ENCODE measurements around the gene SFXN2.

The SFXN2 gene

DNA sequence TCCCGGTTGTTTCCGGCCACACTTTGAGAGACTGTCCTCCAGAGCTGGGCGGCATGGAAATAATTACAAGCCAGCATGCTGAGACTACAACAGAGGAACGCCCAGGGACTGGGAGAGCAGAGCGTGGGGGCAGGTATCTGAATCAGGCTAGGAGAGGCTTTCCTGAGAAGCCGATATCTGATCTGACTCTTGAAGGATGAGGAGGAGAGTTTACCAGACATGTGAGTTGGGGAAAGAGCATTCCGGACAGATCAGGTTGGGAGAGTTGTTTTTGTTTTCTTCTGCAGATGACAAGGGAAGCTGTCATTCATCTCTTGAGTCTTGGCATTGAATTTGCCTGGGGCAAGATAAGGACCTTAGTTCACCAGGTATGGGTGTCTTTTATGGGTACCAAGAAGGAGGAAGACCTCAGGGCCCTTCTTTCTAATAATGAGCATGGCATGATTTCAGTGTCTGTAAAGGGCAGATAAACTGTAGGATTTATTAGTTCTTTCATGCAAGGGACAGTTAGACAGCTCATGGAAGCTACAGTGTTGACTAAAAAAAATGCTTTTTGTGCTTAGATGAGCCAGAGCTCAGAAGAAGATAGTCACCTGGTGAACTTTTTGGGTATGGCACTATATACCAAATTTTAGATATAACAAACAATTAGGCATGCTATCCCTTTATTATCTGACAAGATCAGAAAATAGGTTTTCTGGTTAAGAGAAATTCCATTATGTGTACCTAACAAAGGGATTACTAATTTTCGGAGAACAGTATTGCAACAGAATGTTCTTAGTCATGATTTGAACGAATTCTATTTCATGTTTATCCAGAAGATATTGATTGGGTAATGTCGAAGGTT is 65.5 kb downstream of the SFXN2 start:
- DNase-seq, result no peak

DNA sequence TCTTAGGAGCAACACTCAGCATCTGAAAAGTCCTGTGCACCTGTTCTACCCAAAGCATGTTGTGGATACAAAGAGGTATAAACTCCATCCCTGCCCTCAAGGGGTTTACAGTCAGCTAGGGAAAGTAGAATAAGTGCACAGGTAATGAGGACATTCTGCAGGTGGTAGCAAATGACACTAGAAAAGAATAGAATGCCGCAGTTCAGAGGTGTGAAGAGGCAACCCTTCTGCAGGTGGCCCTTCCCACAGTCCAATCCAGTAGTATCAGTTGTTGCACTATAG is 66.0 kb downstream of the SFXN2 start:
- no peak for DNase-seq

DNA sequence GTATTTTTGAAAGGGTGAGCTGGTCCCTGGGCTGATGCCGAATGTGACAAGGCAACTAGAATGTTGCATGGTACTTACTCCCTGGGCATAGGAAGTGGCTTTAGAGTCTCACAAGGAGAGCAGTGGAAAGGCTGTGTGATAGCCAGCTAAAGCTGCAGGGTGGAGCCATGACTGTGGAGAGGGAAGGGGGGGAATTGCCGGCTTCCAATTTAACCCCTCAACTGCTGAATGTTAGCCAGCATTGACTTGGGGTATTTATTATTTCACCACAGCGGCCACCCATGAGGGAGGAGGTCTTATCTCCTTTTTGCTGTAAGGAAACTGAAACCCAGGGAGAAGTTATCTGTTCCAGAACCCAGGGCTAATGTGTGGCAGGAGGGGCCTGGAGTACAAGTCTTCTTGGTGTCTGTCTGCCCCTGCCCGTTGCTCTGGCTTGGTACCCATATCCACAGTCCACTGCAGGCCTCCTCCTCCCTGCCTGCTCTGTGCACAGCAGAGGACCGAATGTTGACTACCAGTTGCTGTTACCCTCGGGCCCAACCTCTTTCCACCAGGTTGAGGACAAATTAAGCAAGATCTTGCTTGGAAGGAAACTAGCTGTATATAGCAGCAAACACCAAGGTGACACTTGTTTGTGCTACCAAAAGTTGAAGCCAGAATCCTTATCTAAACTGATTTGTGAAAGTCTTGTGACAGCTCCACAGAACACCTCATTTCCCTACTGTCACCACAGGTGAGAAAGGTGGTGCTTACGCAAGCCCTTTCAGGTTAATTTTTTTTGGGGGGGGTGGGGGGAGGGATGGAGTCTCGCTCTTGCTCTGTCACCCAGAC is 66.9 kb downstream of the SFXN2 start:
- DNase-seq, result no peak

DNA sequence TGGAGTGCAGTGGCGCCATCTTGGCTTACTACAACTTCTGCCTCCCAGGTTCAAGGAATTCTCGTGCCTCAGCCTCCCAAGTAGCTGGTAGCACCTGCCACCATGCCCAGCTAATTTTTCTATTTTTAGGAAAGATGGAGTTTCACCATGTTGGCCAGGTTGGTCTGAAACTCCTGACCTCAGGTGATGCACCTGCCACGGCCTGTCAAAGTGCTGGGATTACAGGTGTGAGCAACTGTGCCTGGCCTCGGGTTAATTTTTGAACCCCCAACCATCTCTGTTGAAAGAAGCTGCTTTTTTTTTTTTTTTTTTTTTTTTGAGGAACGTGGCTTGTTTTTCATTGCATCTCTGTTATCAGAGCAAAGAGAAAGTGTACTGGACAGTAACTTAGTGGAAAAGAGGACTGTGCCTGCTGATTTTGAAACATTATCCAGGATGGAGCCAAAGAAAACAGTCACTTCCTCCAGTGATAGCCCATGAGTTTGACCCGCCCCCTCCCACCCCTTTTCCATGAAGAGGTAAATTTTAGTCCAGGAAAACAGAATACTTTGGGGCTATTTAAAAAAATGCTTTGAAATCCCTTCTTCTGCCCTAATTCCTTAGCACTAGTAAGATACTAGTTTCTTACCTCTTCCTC is 67.6 kb downstream of the SFXN2 start:
- no peak for DNase-seq

DNA sequence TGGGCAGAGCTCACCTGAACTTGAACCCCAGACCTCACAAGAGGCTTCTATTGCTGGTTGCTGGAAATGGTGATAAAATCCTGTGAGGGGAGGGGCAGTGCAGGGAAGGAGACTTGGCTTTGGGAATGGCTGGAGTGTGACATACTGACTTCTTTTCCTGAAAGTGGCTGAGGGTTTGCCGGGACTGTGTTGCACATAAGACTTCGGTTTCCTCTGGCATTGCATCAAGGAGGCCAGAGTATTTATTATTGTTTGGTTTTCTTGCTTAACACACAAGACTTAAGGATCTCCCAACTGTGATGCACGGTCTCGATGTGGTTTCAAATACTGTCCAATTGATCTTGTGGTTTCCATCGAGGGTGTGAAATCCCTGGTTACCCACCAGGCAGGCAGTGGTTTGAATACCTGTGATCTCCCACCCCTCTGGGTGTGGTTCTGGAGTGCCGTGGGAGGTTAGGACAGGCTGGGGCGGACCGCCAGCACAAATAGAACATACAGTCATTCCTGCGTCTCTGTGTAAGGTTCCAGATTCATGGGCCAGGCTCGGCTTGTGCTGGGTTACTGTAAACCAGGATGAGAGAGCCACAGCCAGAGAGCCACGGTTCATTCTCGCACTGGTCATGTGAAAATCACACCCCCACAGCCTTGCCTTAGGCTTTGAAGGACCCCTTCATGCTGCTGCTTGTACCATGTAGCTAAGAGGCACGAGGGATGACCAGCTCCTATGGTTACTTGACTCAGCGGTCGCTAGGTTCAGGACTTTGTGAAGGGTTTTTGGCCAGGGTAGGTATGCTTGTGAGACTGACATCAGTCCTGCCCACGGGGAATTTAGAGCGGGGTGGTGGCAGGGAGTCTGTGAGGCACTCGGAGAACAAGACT is 68.5 kb downstream of the SFXN2 start:
- DNase-seq, result no peak

DNA sequence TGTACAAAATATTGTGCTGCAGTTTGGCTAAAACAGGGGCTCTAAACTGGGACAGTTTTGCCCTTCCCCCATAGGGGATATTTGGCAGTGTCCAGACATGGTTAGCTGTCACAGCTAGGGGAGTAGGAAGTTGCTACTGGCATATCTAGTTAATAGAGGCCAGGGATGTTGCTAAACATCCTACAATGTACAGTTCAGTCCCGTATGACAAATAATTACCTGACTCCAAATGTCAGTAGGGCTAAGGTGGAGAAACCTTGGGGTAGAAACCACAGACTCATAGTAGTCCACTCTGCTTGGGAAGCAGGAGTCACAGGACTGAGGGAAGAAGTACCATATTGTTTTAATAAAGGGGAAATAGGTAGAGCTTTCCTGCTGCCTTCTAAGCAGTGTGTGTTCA is 69.1 kb downstream of the SFXN2 start:
- DNase-seq, result no peak

DNA sequence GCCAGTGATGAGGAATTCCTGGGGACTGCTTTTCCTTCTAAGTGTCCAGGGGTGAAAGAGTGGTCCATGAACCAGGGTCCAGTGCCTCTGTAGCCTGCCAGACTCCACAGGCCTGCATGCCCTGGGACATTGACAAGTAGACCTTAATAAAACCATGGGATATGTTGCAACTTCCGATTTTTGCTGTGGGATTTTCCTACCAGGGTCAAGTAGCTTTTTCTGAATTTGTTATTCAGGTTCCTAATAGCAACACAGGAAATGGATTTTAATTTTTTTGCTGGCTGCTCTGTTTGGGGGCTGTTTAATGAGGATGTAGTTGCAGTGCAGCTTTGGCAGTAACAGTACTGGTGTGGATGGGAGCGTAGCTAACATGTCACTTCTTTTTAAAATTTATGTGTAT is 71.4 kb downstream of the SFXN2 start:
- no peak for DNase-seq

DNA sequence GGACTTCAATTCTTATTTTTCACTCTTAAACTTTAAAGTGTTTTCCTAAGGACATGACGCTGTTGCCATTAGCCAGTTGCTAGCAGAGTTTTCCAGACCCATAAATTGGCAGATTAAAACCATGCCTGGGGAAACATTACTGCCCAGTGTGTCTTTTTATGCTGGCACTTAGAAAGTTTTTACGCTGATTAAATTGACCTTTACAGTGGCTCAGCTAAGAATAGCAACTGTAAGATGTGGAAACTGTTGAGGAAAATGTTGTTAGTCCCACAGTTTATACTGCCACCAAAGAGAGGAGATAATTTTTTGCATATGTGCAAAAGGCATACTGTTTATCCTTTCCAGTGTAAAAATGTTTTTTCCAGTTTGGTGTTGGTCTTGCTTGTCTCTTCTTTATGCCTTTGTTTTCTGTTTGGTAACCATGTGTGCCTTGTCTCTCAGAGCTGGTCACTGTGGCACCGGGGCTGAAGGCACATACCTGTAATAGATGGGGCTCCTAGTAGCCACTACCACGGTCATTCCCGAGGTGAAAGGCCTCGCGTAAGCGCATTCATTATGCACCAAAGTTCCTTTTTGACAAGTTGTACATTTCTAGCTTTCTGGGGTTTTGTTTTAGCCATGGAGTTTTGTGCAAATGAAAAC is 77.4 kb downstream of the SFXN2 start:
- DNase-seq, result no peak

Data from CD4-positive, alpha-beta T cell treated with Interleukin-4 for 4 hours (primary cell).